Measurements from ENCODE around the gene PEDS1.
"Not testable (repeated sequence)": the region's sequence is repeated elsewhere in the genome, so short reads cannot be mapped to it uniquely, and the experiment has no call there.

The PEDS1 gene

DNA sequence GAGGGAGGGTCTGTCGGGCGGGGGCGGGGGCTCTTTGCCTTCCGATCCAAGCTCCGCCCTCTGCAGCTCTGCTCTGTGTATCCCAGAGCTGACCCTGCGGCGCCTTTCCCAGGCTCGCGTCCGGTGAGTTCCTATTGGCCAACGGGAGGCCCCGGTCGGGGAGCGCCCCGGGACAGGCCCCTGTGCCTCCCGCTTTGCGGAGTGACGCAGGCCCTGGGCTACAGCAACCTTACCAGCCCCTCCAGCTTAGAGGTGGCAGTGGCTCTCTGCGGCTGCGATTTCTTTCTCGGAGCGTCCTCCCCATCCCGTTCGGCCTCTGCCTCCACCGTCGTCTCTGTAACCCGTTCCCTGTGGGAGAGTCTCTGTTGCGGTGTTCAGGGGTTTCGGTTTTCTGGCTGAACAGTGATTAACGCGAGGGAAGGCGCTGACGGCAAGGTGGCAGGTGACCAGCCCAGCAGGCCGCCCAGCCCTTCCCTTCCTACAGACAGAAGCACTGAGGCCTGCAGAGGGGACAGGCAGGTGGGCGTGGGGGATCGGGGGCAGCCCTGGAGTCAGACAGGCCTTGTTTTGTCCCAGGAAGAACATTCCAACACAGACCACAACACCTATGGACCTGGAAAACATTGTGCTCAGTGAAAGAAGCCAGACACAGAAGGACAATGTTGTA is 19.0 kb upstream of the PEDS1 start:
- Histone ChIP-seq H3K36me3 (ENCODE audit: control insufficient read depth, insufficient read depth, low read length) (no peaks in the 10 kb centered on the region), H3K27me3 (ENCODE audit: control insufficient read depth, insufficient read depth, low read length) (no peaks in the 10 kb centered on the region), H3K9me3 (ENCODE audit: control insufficient read depth, insufficient read depth, low read length) (no peaks in the 10 kb centered on the region), H3K4me3 (ENCODE audit: low read depth, low read length) (peak overlapping the region; percentile 76), H3K9ac (ENCODE audit: low read depth, low read length) (peak overlapping the region; percentile 60), H3K4me1 (ENCODE audit: control insufficient read depth, insufficient read depth, low read length) (peaks cover 3% of the 10 kb centered on the region)

DNA sequence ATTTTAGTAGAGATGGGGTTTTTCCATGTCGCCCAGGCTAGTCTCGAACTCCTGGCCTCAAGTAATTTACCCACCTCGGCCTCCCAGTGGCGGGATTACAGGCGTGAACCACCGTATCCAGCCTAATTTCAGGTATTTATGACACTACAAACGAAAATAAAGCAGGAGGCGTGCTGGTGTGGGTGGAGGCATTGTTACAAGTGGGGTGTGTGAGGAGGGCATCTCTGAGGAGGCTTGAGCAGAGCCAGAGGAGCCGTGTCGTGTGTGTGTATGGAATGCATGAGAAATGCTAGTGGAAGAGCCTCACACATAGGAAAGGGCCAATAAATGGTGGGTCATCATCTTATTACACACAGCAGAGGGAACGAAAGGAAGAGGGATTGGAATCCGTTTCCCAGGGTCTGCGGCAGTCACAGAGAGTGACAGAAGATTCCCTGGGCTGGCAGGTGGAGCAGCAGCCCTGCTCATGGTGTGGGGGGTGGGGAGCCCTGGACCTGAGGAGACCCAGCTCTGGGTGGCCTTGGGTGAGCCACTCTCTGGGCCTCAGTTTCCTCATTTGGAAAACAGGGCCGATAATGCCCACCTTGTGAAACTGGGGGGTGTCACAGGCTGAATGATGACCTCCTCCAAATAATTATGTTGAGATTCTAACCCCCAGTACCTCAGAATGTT is 17.2 kb upstream of the PEDS1 start:
- peaks cover 8% of the 10 kb centered on the region for H3K4me1 ChIP-seq (ENCODE audit: control insufficient read depth, insufficient read depth, low read length)
- H3K27me3 ChIP-seq (ENCODE audit: control insufficient read depth, insufficient read depth, low read length): no peaks in the 10 kb centered on the region
- H3K36me3 ChIP-seq (ENCODE audit: control insufficient read depth, insufficient read depth, low read length): no peaks in the 10 kb centered on the region
- no peak overlapping the region for H3K4me3 ChIP-seq (ENCODE audit: low read depth, low read length)
- no peak overlapping the region for H3K9ac ChIP-seq (ENCODE audit: low read depth, low read length)
- H3K9me3 ChIP-seq (ENCODE audit: control insufficient read depth, insufficient read depth, low read length): no peaks in the 10 kb centered on the region

DNA sequence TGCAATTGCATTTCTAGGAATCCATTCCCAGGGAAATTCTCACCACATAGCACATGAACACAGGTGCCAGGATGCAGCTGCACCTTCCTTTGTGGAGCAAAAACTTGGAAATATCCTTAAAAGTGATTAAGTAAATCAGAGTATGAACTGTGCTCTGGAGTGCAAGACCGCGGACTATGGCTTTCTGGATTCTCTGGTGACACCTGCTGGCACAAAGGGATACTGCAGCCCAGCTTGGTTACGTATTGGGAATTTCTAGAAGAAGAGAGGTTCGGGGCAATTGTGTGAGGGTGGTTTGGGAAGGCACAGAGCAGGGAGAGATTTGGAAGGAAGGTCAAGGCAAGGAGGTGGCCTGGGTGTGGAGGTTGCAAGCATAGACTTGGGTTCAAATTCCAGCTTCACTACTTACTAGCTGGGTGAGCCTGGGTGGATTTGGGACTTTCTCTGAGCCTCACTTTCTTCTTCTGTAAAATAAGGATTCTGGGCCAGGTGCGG is 15.9 kb upstream of the PEDS1 start:
- Histone ChIP-seq H3K4me1 (ENCODE audit: control insufficient read depth, insufficient read depth, low read length) (peaks cover 12% of the 10 kb centered on the region), H3K4me3 (ENCODE audit: low read depth, low read length) (no peak overlapping the region), H3K9me3 (ENCODE audit: control insufficient read depth, insufficient read depth, low read length) (no peaks in the 10 kb centered on the region), H3K27me3 (ENCODE audit: control insufficient read depth, insufficient read depth, low read length) (no peaks in the 10 kb centered on the region), H3K36me3 (ENCODE audit: control insufficient read depth, insufficient read depth, low read length) (no peaks in the 10 kb centered on the region), H3K9ac (ENCODE audit: low read depth, low read length) (no peak overlapping the region)

DNA sequence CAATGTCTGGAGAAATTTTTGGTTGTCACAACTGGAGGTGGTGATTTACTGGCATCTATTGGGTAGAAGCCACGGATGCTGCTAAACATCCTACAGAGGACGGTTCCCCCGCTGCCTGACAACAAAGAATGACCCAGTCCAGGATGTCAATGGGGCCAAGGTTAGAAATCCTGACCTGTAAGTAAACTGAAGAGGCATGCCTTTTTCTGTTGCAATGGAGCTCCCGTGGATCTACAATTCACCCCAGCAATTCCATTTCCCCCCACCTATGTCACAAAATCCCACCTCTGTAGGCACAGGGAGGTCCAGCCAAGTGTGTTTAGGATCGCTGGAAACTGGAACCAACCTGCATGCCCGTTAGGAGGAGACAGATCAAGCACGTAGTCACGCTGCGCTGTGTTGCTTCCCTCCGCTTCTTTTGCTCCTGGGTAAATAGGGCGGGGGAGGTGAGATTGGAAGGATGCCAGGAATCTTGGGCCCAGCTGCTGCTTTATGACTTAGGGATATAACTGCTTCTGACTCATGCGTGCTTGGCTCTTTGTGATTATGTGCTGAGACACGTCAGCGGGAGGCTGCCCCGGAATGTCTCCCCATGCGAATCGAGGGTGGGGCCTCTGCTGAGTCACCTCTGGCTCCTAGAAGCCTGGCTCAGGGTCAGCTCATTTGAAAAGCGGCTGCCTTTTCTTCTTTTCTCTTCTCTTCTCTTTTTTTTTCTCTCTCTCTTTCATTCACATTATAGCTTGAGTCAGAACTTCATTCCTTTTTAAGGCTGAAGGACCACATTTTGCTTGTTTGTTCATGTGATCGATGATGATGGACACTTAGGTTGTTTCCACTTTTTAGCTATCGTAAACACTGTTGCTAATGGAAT is 12.4 kb upstream of the PEDS1 start:
- Histone ChIP-seq H3K36me3 (ENCODE audit: control insufficient read depth, insufficient read depth, low read length) (no peaks in the 10 kb centered on the region), H3K4me3 (ENCODE audit: low read depth, low read length) (peak overlapping the region; percentile 64), H3K9me3 (ENCODE audit: control insufficient read depth, insufficient read depth, low read length) (no peaks in the 10 kb centered on the region), H3K9ac (ENCODE audit: low read depth, low read length) (peak overlapping the region; percentile 82), H3K4me1 (ENCODE audit: control insufficient read depth, insufficient read depth, low read length) (peaks cover 9% of the 10 kb centered on the region), H3K27me3 (ENCODE audit: control insufficient read depth, insufficient read depth, low read length) (no peaks in the 10 kb centered on the region)

DNA sequence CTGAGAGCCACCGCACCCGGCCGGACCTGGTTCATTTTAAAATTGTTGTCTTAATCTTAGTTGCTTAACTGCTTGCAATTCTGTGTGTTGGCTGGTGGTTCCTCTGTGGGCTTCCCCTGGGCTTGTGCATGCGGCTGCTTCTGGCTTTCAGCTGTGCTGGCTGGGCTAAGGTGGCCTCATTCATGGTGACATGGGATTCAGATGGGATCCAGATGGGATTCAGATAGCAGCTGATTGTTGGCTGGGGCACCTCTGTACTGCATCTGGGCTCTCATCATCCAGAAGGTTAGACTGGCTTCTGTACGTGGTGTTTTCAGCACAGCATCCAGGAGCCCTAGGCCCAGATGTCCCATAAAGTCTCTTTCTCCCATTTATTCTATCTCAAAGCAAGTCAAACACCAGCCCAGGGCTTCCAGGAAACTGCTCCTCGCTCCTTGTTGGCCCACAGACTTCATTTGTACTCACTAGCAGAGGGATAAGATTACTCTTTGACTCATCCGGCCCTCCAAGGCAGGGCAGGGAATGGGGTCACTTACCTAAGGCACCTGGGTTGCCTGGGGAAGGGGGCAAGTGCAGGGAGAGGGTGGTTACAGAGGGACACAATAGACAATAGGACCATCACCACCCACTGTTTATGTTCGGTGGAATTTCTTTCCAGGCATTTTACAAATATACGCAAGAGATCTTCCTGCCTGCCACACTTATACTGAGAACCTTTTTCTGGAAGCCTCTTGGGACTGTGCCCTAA is 10.2 kb upstream of the PEDS1 start:
- H3K4me3 ChIP-seq (ENCODE audit: low read depth, low read length): no peak overlapping the region
- H3K36me3 ChIP-seq (ENCODE audit: control insufficient read depth, insufficient read depth, low read length): no peaks in the 10 kb centered on the region
- H3K4me1 ChIP-seq (ENCODE audit: control insufficient read depth, insufficient read depth, low read length): peaks cover 9% of the 10 kb centered on the region
- H3K9me3 ChIP-seq (ENCODE audit: control insufficient read depth, insufficient read depth, low read length): no peaks in the 10 kb centered on the region
- no peak overlapping the region for H3K9ac ChIP-seq (ENCODE audit: low read depth, low read length)
- H3K27me3 ChIP-seq (ENCODE audit: control insufficient read depth, insufficient read depth, low read length): no peaks in the 10 kb centered on the region

DNA sequence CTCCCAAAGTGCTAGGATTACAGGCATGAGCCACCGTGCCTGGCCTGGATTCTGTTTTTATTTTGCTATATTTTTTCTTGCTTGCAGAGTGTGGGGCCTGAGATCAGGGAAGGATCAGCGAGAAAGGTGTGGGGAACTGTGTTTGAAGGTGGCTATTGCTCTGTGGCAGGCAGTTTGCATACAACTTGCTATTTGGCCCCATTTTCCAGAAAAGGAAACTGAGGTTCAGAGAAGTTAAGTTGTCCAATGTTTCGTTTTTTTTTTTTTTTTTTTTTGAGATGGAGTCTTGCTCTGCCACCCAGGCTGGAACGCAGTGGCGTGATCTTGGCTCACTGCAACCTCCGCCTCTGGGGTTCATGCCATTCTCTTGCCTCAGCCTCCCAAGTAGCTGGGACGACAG is 8.0 kb upstream of the PEDS1 start:
- not testable (repeated sequence) for H3K9me3 ChIP-seq (ENCODE audit: control insufficient read depth, insufficient read depth, low read length); H3K27me3 ChIP-seq (ENCODE audit: control insufficient read depth, insufficient read depth, low read length); H3K36me3 ChIP-seq (ENCODE audit: control insufficient read depth, insufficient read depth, low read length); H3K4me1 ChIP-seq (ENCODE audit: control insufficient read depth, insufficient read depth, low read length); H3K9ac ChIP-seq (ENCODE audit: low read depth, low read length); H3K4me3 ChIP-seq (ENCODE audit: low read depth, low read length)

DNA sequence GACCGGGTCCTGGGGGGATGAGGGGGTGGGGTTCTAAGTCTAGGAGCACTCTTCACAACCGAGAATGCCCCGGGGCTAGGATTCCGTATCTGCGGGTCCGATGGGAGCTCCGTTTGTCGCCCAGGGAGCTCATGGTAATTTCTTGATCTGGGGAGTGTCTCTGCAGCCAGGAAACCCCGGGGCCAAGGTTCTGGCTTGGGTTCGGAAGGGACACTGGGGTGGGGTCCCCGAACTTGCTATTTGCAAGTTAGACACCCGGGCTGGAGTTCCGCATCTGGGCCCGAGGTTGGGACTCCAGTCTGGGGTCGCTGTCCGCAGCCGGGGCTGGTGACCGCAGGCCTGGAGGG is 397 bp downstream of the PEDS1 start:
- Histone ChIP-seq H3K9me3 (ENCODE audit: control insufficient read depth, insufficient read depth, low read length) (no peaks in the 10 kb centered on the region), H3K27me3 (ENCODE audit: control insufficient read depth, insufficient read depth, low read length) (peaks cover 2% of the 10 kb centered on the region), H3K4me1 (ENCODE audit: control insufficient read depth, insufficient read depth, low read length) (peaks cover 5% of the 10 kb centered on the region), H3K9ac (ENCODE audit: low read depth, low read length) (peak overlapping the region; percentile 79), H3K4me3 (ENCODE audit: low read depth, low read length) (peak overlapping the region; percentile 86), H3K36me3 (ENCODE audit: control insufficient read depth, insufficient read depth, low read length) (peaks cover 12% of the 10 kb centered on the region)

DNA sequence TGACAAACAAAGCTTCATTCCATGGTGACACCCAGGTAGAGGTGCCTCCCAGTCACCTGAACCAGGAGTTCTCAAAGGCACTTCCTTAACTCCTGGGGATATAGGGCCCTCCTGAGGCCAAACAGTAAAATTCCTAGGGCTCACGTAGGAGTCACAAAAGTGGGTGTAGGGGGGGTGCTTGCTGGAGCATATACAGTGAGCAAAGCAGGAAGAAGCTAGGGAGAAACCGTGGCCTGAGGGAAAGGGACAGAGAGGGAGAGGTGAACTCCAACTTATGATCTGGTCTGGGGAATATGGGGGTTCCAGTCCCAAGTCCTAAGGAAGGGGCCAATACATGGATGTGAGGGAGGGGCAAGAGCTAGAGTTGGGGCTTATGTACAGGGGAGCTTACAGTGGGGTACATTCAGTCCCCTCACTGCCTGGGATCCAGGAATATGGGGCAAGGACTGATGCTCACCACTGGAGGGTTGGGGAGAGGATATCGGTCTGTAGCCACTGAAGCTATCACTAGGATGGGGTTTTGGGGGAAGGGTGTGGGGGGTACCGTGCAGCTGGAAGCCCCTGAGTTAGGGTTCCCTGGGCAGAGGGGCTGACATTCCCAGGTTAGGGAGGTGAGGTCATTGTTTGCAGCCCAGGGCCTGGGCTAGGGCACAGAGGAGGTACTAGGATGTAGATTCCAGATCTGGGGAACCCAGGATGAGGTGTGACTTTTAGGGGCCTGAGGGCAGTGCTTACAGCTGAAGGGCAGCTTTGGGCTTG is 950 bp downstream of the PEDS1 start:
- Histone ChIP-seq H3K4me3 (ENCODE audit: low read depth, low read length) (peak overlapping the region; percentile 86), H3K36me3 (ENCODE audit: control insufficient read depth, insufficient read depth, low read length) (peaks cover 15% of the 10 kb centered on the region), H3K9me3 (ENCODE audit: control insufficient read depth, insufficient read depth, low read length) (no peaks in the 10 kb centered on the region), H3K4me1 (ENCODE audit: control insufficient read depth, insufficient read depth, low read length) (peaks cover 5% of the 10 kb centered on the region), H3K9ac (ENCODE audit: low read depth, low read length) (peak overlapping the region; percentile 79), H3K27me3 (ENCODE audit: control insufficient read depth, insufficient read depth, low read length) (peaks cover 2% of the 10 kb centered on the region)

DNA sequence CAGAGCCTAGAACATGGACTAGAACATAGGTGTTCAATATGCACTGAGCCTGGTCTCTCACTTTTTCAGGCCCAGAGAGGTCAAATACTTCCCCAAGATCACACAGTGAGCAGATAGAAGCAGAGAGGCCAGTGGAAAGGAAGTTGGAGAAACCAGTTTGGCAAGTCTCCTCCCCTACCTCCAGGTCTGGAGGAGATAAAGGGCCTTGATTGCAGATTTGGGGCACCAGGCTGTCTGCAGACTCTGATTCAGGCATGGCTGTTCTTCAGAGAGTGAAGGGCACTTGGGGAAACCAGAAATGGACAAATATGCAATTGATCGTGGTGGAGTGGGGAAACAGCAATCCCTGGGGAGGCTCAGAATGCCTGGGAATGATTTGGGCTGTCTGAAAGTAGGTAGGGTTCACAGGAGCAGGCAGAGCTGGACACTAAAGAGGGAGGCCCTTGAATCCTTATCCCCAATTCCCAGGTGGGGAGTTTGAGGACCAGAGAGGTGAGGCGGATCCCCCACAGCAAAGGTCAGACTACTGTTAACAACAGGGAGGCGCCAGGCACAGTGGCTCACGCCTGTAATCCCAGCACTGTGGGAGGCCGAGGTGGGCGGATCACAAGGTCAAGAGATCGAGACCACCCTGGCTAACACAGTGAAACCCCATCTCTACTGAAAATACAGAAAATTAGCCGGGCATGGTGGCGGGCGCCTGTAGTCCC is 2.3 kb downstream of the PEDS1 start:
- Histone ChIP-seq H3K9me3 (ENCODE audit: control insufficient read depth, insufficient read depth, low read length) (no peaks in the 10 kb centered on the region), H3K36me3 (ENCODE audit: control insufficient read depth, insufficient read depth, low read length) (peaks cover 15% of the 10 kb centered on the region), H3K4me3 (ENCODE audit: low read depth, low read length) (no peak overlapping the region), H3K4me1 (ENCODE audit: control insufficient read depth, insufficient read depth, low read length) (peaks cover 14% of the 10 kb centered on the region), H3K9ac (ENCODE audit: low read depth, low read length) (no peak overlapping the region), H3K27me3 (ENCODE audit: control insufficient read depth, insufficient read depth, low read length) (peaks cover 2% of the 10 kb centered on the region)

DNA sequence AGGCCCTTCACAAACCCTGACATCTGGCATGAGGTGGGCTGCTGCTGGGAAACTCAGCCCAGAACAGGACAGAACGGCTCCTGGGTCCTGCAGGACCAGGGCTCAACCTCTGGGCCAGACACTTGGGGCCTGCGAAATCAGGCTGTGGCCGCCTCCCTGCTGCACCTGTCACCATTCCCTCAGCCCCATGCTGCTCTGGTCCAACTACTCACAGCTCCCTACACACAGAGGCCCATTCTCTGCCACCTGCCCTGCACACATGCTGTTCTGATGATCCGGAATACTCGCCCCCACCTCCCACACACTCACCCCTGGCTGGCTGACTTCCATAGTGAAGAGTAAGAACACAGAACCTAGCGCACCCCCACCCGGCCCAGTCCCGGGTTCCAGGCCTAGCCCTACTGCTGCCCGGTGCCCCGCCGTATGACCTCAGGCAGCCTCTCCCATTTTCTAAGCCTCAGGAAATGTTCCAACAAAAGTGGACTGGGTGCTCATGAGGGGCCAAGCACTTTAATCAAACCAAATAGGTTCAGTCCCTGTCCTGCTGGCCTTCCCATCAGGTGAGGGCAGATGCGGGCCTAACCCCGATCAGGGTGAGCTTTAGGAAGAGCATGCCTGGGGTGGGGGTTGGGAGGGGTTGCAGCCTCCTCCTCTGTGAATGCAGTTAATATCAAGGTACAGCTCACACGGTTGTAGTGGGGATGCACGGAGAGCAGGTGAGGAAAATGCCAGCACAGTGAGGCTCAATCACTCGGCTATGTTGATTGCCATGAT is 3.9 kb downstream of the PEDS1 start:
- Histone ChIP-seq H3K4me3 (ENCODE audit: low read depth, low read length) (no peak overlapping the region), H3K4me1 (ENCODE audit: control insufficient read depth, insufficient read depth, low read length) (peaks cover 14% of the 10 kb centered on the region), H3K9me3 (ENCODE audit: control insufficient read depth, insufficient read depth, low read length) (no peaks in the 10 kb centered on the region), H3K9ac (ENCODE audit: low read depth, low read length) (no peak overlapping the region), H3K27me3 (ENCODE audit: control insufficient read depth, insufficient read depth, low read length) (peaks cover 2% of the 10 kb centered on the region), H3K36me3 (ENCODE audit: control insufficient read depth, insufficient read depth, low read length) (peaks cover 15% of the 10 kb centered on the region)

All from iPS-15b (cell line).